Activated T-cell treated with anti-CD3 and anti-CD28 coated beads, Interleukin-2, amount 50 U/mL, for 72 hours (primary cell): Measurements from ENCODE around the gene EVC2. TPM values are rescaled to one million over a fixed set of nuclear protein-coding genes. Genes with fewer than 3 reads are reported as not detected.

Source experiments
- ATAC-seq, 2 donors: fragments of 150-1000 bp; cut with Tn5 transposase; replicated peaks in 1 of 2; 2 replicates each; pipeline ENCODE4 v1.10.0; 2021; ENCODE audit warnings: moderate library complexity in 2 of 2, mild to moderate bottlenecking in 1 of 2
- DNase-seq, 2 donors: peaks; one replicate each; pipeline ENCODE4 v3.0.0; 2021 to 2022; ENCODE audit warnings: mixed read lengths in 1 of 2
- H3K27ac Mint-ChIP-seq: one replicate; pipeline ENCODE4 v1.8.0; 2022; ENCODE audit warnings: mild to moderate bottlenecking, moderate library complexity, mixed read lengths
- H3K27me3 Mint-ChIP-seq: one replicate; pipeline ENCODE4 v1.8.0; 2022; ENCODE audit warnings: low read depth, mixed read lengths
- H3K36me3 Mint-ChIP-seq, 2 donors: one replicate each; pipeline ENCODE4 v1.8.0; 2022; ENCODE audit warnings: mixed read lengths in 2 of 2, mild to moderate bottlenecking in 1 of 2; ENCODE audit not compliant: insufficient read depth in 2 of 2
- H3K4me1 Mint-ChIP-seq: one replicate; pipeline ENCODE4 v1.8.0; 2022; ENCODE audit warnings: low read depth, mixed read lengths
- H3K4me3 Mint-ChIP-seq, 2 donors: one replicate each; pipeline ENCODE4 v1.8.0; 2022; ENCODE audit warnings: mild to moderate bottlenecking in 2 of 2, mixed read lengths in 2 of 2, moderate library complexity in 2 of 2
- H3K9me3 Mint-ChIP-seq, 2 donors: one replicate each; pipeline ENCODE4 v1.8.0; 2022; ENCODE audit warnings: mixed read lengths in 2 of 2
- total RNA-seq, 2 donors: library from RNA; stranded (reverse); gene quantifications; one replicate each; pipeline ENCODE4 v1.2.3, GENCODE V29; 2022

EVC2 gene
- total RNA-seq, 2 donors from 2014 or later = 0.46 to 2.2 TPM

- Mint-ChIP-seq H3K27me3 (no peaks in the 10 kb centered on the region), H3K27ac (no peak overlapping the region), H3K4me1 (no peaks in the 10 kb centered on the region), H3K9me3 (peaks cover 7 to 8% of the 10 kb centered on the region in 2 donors), H3K36me3 (peaks cover 2 to 7% of the 10 kb centered on the region in 2 donors), H3K4me3 (no peak overlapping the region)
- DNase-seq (no peak), ATAC-seq (no peak)
These were observed 41.6 kb downstream of the EVC2 start for GRCh38 chr4:5666741-5667140.

- ATAC-seq (no peak), DNase-seq (no peak)
- Mint-ChIP-seq H3K9me3 (peaks cover 9 to 10% of the 10 kb centered on the region in 2 donors), H3K4me3 (no peak overlapping the region), H3K4me1 (no peaks in the 10 kb centered on the region), H3K36me3 (peaks cover 2 to 7% of the 10 kb centered on the region in 2 donors), H3K27ac (no peak overlapping the region), H3K27me3 (no peaks in the 10 kb centered on the region)
These were observed 43.6 kb downstream of the EVC2 start for GRCh38 chr4:5664778-5665177.

GRCh38 chr4:5662555-5662954 lies 45.8 kb downstream of the EVC2 start:
- H3K4me1 Mint-ChIP-seq = no peaks in the 10 kb centered on the region
- H3K9me3 Mint-ChIP-seq = peaks cover 7 to 11% of the 10 kb centered on the region in 2 donors

GRCh38 chr4:5661237-5661636 lies 47.1 kb downstream of the EVC2 start:
- H3K36me3 Mint-ChIP-seq = peaks cover 2 to 7% of the 10 kb centered on the region in 2 donors
- peaks cover 6% of the 10 kb centered on the region for H3K27me3 Mint-ChIP-seq
- no peak overlapping the region for H3K4me3 Mint-ChIP-seq

More at GRCh38 chr4:5662555-5662954, 45.8 kb downstream of the EVC2 start:
- ATAC-seq (no peak), DNase-seq (no peak)
- Mint-ChIP-seq H3K36me3 (peaks cover 2 to 7% of the 10 kb centered on the region in 2 donors), H3K4me3 (no peak overlapping the region), H3K27me3 (peaks cover 5% of the 10 kb centered on the region), H3K27ac (no peak overlapping the region)

GRCh38 chr4:5660185-5660584 lies 48.2 kb downstream of the EVC2 start:
- Mint-ChIP-seq H3K4me1 (no peaks in the 10 kb centered on the region), H3K27ac (no peak overlapping the region), H3K27me3 (peaks cover 6% of the 10 kb centered on the region), H3K4me3 (no peak overlapping the region), H3K9me3 (peaks cover 7 to 11% of the 10 kb centered on the region in 2 donors), H3K36me3 (peaks cover 2 to 7% of the 10 kb centered on the region in 2 donors)
- no peak for ATAC-seq
- DNase-seq = no peak

More at GRCh38 chr4:5661237-5661636, 47.1 kb downstream of the EVC2 start:
- H3K4me1 Mint-ChIP-seq = no peaks in the 10 kb centered on the region
- DNase-seq (no peak), ATAC-seq (no peak)
- H3K27ac Mint-ChIP-seq = no peak overlapping the region
- peaks cover 7 to 11% of the 10 kb centered on the region in 2 donors for H3K9me3 Mint-ChIP-seq

- Mint-ChIP-seq H3K9me3 (peaks cover 7 to 11% of the 10 kb centered on the region in 2 donors), H3K4me3 (no peak overlapping the region), H3K27me3 (peaks cover 6% of the 10 kb centered on the region), H3K27ac (no peak overlapping the region), H3K36me3 (peaks cover 2 to 7% of the 10 kb centered on the region in 2 donors), H3K4me1 (no peaks in the 10 kb centered on the region)
- no peak for ATAC-seq
- DNase-seq = no peak
These were observed 49.4 kb downstream of the EVC2 start for GRCh38 chr4:5658974-5659373.

GRCh38 chr4:5656415-5656814 lies 51.9 kb downstream of the EVC2 start:
- ATAC-seq (no peak), DNase-seq (no peak)
- Mint-ChIP-seq H3K27me3 (peaks cover 6% of the 10 kb centered on the region), H3K36me3 (no peaks in the 10 kb centered on the region), H3K4me3 (no peak overlapping the region), H3K27ac (no peak overlapping the region), H3K9me3 (peaks cover 2 to 3% of the 10 kb centered on the region in 2 donors), H3K4me1 (no peaks in the 10 kb centered on the region)

GRCh38 chr4:5654791-5655190 lies 53.6 kb downstream of the EVC2 start:
- peaks cover 0 to 4% of the 10 kb centered on the region in 2 donors for H3K9me3 Mint-ChIP-seq
- H3K4me3 Mint-ChIP-seq = no peak overlapping the region
- H3K27ac Mint-ChIP-seq = no peak overlapping the region
- no peaks in the 10 kb centered on the region for H3K4me1 Mint-ChIP-seq
- H3K27me3 Mint-ChIP-seq = peaks cover 6% of the 10 kb centered on the region
- ATAC-seq (no peak), DNase-seq (no peak)
- H3K36me3 Mint-ChIP-seq = no peaks in the 10 kb centered on the region

GRCh38 chr4:5651089-5651488 lies 57.3 kb downstream of the EVC2 start:
- no peak for DNase-seq
- ATAC-seq = no peak
- H3K27me3 Mint-ChIP-seq = no peaks in the 10 kb centered on the region
- H3K9me3 Mint-ChIP-seq = peaks cover 0 to 2% of the 10 kb centered on the region in 2 donors
- H3K4me1 Mint-ChIP-seq = no peaks in the 10 kb centered on the region
- H3K4me3 Mint-ChIP-seq = no peak overlapping the region
- H3K36me3 Mint-ChIP-seq = no peaks in the 10 kb centered on the region
- H3K27ac Mint-ChIP-seq = no peak overlapping the region

GRCh38 chr4:5650040-5650439 lies 58.3 kb downstream of the EVC2 start:
- Mint-ChIP-seq H3K9me3 (peaks cover 0 to 2% of the 10 kb centered on the region in 2 donors), H3K4me1 (no peaks in the 10 kb centered on the region), H3K27ac (no peak overlapping the region), H3K4me3 (no peak overlapping the region), H3K27me3 (no peaks in the 10 kb centered on the region), H3K36me3 (no peaks in the 10 kb centered on the region)
- ATAC-seq = no peak
- no peak for DNase-seq

GRCh38 chr4:5647351-5647750 lies 61.0 kb downstream of the EVC2 start:
- no peaks in the 10 kb centered on the region for H3K4me1 Mint-ChIP-seq
- H3K27me3 Mint-ChIP-seq = no peaks in the 10 kb centered on the region
- H3K9me3 Mint-ChIP-seq = peaks cover 0 to 3% of the 10 kb centered on the region in 2 donors
- no peak overlapping the region for H3K4me3 Mint-ChIP-seq
- no peak for DNase-seq
- no peak overlapping the region for H3K27ac Mint-ChIP-seq
- H3K36me3 Mint-ChIP-seq = no peaks in the 10 kb centered on the region
- ATAC-seq = no peak

- DNase-seq (no peak), ATAC-seq (no peak)
- Mint-ChIP-seq H3K4me1 (no peaks in the 10 kb centered on the region), H3K36me3 (no peaks in the 10 kb centered on the region), H3K27ac (no peak overlapping the region), H3K9me3 (peaks cover 3 to 6% of the 10 kb centered on the region in 2 donors), H3K4me3 (no peak overlapping the region), H3K27me3 (no peaks in the 10 kb centered on the region)
These were observed 68.3 kb downstream of the EVC2 start for GRCh38 chr4:5640096-5640495.

- H3K27me3 Mint-ChIP-seq = no peaks in the 10 kb centered on the region
- no peak for DNase-seq
- H3K36me3 Mint-ChIP-seq = no peaks in the 10 kb centered on the region
- H3K4me1 Mint-ChIP-seq = no peaks in the 10 kb centered on the region
- H3K27ac Mint-ChIP-seq = no peak overlapping the region
- ATAC-seq = no peak
- no peak overlapping the region for H3K4me3 Mint-ChIP-seq
- H3K9me3 Mint-ChIP-seq = peaks cover 3 to 6% of the 10 kb centered on the region in 2 donors
These were observed 68.8 kb downstream of the EVC2 start for GRCh38 chr4:5639556-5639955.

- no peak overlapping the region for H3K27ac Mint-ChIP-seq
- no peak overlapping the region for H3K4me3 Mint-ChIP-seq
- DNase-seq (no peak), ATAC-seq (no peak)
- no peaks in the 10 kb centered on the region for H3K36me3 Mint-ChIP-seq
- H3K27me3 Mint-ChIP-seq = no peaks in the 10 kb centered on the region
- H3K9me3 Mint-ChIP-seq = peaks cover 3 to 5% of the 10 kb centered on the region in 2 donors
- no peaks in the 10 kb centered on the region for H3K4me1 Mint-ChIP-seq
These were observed 69.4 kb downstream of the EVC2 start for GRCh38 chr4:5638976-5639375.
